ENCODE data around the gene POLR2M.

The POLR2M gene

GRCh38 chr15:57741089-57741488 lies 34.6 kb downstream of the POLR2M start:
- no peak for DNase-seq

- no peak for DNase-seq
Observed at GRCh38 chr15:57743424-57743823, 36.9 kb downstream of the POLR2M start.

- DNase-seq, result no peak
Observed at GRCh38 chr15:57746786-57747185, 40.3 kb downstream of the POLR2M start.

- no peak for DNase-seq
Observed at GRCh38 chr15:57747206-57747896, 40.8 kb downstream of the POLR2M start.

DNA sequence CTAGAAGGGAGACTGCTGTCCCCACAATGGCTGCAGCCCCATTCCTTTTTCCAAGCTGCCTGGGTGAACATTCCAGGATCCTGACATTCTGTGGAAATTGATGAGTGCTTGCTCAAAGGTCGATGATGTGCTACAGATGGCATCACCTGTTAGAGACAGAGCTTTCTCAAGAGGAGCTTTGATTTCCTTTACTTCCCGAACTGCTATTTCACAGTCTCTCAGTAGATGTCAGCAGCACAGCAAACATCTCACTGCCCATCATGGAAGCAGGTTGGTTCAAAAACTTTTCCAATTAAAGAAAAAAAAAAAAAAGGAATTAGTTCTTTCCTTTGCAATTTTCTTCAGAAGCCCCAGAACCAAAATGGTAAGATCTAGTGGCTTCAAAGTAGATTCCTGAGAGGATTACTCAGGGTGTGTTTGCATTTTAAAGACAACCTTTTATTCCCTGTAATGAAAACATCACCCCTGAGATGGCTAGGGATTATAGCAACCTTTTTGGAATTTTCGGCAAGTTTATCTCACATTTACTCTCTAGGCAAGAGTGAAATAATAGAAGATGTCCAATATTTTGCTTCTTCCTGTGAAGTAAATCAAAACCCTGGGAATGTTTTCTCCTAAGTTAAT lies 44.8 kb downstream of the POLR2M start:
- DNase-seq, result peak; percentile 39

DNA sequence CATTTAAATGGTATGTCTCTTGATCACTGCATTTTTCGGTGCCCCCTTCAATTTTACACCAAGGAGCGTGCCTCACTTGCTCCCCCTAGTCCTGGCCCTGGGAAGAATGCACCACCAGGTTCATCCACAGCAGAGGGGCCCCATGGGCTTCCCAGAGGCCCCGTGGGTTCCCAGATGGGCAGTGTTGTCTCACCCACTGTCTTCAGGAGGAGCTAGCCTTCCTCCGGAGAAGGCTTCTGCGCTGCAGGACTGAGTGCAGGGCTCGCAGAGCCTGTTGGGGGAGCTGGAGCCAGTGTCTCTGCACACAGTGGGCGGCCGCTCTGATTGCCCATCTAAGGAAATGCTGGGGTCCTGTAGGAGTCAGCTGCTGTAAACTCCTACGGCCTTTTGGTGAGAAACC lies 45.9 kb downstream of the POLR2M start:
- no peak for DNase-seq

DNA sequence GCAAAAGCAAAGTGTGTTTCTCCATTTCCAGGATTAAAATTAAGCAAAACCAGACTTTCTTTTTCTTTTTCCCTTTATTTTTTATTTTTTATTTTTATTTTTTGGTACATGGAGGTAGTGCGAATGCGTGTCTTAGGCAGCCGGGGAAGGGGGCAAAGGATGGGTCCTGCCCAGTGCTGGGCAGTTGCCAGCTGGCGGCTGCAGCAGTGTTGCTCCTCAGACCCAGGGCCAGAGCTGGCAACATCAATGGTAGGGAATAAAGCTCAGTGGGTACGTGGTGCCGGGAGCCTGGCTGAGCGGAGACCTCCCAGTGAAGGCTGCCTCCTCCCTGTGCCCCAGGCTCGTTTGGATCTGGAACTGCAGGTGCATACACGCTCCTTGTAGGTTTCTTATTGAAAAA lies 46.3 kb downstream of the POLR2M start:
- DNase-seq, result no peak

GRCh38 chr15:57756466-57756865 lies 50.0 kb downstream of the POLR2M start:
- no peak for DNase-seq

DNA sequence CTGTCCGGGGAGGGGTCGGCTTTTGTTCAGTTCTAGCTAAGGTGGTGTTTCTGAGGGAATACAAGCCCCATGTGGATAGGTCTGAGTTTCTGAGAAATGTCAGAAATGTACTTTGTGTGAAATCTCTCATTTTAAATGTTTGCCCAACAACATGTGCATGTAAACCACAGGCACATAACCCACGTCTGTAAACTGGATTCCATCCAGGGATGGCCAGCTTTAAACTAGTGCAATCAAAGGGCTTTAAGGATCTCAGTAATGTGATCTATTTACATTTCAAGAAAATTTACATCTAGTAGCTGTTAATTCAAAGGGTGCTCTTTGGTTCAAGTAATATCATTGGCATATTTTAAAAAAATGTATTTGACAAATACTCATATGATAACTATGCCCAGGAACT lies 52.0 kb downstream of the POLR2M start:
- no peak for DNase-seq

- no peak for DNase-seq
Observed at GRCh38 chr15:57761562-57761961, 55.0 kb downstream of the POLR2M start.

DNA sequence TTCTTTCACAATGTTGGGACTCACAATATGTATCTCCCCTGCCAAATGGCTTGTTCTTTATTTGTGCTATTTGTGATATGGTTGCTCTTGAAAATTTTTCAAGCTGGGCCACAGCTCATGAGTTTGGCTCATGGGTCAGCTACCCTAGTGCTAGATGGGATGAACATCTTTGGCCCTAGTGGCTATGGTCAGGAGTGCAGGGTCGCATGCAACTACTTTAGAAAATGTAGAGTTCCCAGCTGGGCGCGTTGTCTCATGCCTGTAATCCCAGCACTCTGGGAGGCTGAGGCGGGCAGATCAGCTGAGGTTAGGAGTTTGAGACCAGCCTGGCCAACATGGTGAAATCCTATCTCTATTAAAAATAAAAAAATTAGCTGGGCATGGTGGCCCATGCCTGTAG lies 55.8 kb downstream of the POLR2M start:
- no peak for DNase-seq

DNA sequence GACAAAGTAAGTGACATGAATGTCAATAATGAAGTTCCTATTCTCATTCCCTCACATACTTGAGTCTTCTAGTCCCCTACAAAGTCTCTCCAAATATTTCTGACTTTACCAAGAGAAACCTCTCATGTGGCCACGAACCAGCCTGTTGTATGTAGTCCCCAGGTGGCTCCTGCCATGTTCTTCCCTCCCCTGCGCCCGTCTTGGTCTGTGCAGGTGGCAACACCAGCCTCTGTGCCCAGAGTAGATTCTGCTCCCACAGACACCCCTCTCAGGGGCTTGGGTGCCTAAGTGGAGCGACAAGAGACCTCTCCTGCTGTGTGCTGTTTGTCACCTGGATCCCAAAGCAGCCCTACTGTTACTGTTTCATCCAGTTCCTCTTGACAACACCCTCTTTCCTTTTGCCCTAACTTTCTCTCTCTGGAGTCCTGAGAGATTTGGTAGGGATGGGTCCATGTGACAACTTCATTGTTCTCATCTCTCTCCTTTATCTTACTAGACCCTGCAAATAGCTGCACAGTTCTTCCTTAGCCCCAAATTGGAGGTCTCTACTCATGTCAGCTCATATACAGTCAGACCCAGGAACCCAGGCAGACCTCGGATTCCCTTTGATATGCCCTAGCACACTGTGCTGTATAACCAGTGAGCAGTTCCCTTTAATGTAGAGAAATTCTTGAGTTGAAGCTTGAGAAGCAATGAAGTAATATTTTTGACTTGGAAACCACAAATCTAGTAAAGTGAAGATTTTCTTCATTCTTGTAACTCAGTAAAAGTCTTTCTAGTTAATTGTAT lies 56.9 kb downstream of the POLR2M start:
- DNase-seq, result no peak

Measured in kidney glomerular epithelial cell (primary cell).